NT2/D1 (cell line): ENCODE results near the gene SGCD.

Source experiments
- SUZ12 ChIP-seq: IDR thresholded peaks from 2 replicates; pipeline ENCODE4 v1.6.1; 2011; ENCODE audit not compliant: insufficient read length, insufficient read depth; ENCODE audit errors: extremely low read depth
- YY1 ChIP-seq: IDR thresholded peaks from 2 replicates; pipeline ENCODE4 v1.6.1; 2011; ENCODE audit not compliant: insufficient read length, insufficient read depth
- ZNF274 ChIP-seq: IDR thresholded peaks from 2 replicates; pipeline ENCODE4 v1.6.1; 2011; ENCODE audit warnings: mild to moderate bottlenecking, low read depth, low read length

DNA sequence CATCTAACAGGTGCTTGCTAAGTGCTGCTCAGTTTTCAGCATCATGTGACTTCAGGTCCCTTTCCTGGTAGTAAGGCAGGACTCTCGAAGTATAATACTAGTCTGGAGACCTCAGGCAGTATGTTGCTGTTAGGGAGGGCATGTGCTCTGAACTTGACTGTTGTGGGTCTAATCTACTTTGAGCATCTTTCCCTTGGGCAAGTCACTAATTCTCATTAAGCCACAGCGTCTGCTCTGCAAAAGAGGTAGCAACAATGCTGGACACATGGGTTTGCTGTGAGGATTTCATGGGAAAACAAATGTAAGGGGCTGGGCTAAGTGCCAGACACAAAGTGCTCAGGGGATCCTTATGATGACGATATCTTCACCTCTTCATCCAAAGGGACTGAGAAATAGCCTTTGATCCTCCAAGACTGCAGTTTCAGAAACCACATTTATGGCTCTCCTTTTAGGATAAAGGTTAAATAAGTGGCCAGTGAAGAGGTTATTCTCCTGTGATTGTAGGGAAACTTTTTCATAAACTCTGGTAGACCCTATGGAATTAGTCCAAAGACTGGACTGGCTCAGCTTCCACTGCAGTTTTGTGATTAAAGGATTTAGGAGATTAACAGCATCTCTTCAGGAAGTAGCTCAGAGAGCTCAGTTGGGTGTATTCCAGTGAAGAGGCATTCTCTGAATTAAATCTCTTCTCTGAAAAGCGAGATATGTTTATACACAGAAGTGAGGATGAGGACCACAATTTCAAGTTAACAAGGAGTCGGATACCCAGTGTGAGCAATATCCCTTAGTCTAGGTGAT, 216.6 kb downstream of the SGCD start:
- TF ChIP-seq ZNF274 (no peak), SUZ12 (no peak), YY1 (no peak)
